DMS114 treated with DMSO at 0.1 percent for 48 hours (cell line): ENCODE results near the gene TNS3.
"Not testable (repeated sequence)": the region's sequence is repeated elsewhere in the genome, so short reads cannot be mapped to it uniquely, and the experiment has no call there.

Experiments
- DNase-seq: peaks from one replicate; lab custom pipeline; 2025; ENCODE audit not compliant: unreplicated experiment; lab: John Stamatoyannopoulos, UW

TNS3 gene

DNA sequence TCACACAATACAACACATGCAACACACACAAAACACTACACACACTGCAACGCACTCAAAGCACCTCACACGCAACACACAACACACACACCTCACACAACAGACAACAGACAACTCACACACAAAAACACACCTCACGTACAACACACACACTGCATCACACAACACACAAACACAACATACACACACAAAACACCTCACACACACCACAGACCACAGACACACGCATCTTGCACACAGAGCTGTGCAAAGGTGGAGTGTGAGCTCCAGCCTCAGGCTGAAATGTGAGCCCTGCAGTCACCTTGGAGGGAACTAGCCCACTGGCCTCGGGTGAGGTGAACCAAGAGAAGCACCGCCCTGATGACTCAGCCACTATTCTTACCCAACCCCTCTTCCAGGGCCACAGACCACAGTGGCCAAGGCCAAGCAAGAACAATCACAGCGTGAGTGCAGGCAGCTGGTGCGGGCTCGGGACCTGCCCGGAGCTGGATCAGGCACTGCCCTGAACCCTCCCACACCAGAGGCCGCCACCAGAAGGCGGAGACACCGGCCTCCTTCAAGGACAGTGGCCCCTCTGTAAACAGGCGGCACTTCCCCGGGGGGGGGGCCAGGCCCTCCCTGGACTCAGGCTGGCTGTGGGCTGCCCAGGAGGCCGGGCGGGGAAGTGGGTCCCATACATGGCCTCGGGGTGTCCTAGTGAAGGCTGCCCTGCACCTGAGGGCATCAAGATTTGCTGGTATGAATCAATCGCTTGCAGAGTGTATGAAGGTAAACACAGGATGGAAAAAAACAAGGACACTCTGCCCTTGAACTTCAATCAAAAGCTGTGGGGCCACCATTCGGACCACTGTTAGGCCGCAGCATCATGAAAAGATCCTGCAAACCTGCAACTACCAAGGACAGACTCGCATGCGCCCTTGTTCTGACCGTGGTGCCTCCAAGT, 106.7 kb downstream of the TNS3 start:
- DNase-seq: no peak

- DNase-seq: no peak
Measured at GRCh38 chr7:47474211-47474936, 107.5 kb downstream of the TNS3 start.

DNA sequence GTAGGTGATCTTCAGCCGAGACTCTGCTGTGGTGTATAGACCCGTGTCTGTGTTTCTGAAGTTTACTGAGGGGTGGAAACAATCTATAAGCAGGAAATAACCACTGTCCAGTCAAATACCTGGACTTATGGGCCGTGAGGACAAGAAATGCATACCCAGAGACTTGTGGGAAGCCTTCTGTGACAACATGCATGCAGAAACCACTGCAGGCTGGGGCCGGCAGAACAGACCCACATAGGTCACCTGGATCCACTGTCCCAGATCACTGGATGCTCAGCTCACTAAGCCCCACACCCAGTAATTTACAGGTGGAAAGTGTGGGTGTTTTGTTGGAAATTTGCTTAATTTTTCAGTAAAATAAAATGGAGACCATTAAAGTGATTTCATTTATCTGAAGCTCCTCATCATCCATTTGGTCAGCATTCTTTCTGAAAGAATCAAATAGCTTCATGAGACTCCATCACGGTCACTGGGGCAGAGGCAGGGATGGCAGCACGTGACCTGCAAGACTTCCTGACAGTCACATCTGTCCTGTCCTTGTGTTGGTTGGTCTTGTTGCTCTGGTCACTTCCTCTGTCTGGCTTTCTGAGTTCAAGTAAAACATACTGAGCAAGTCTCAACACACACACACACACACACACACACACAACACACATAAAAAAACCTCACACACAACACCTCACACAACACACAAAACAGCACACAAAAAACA, 108.3 kb downstream of the TNS3 start:
- no peak for DNase-seq

DNA sequence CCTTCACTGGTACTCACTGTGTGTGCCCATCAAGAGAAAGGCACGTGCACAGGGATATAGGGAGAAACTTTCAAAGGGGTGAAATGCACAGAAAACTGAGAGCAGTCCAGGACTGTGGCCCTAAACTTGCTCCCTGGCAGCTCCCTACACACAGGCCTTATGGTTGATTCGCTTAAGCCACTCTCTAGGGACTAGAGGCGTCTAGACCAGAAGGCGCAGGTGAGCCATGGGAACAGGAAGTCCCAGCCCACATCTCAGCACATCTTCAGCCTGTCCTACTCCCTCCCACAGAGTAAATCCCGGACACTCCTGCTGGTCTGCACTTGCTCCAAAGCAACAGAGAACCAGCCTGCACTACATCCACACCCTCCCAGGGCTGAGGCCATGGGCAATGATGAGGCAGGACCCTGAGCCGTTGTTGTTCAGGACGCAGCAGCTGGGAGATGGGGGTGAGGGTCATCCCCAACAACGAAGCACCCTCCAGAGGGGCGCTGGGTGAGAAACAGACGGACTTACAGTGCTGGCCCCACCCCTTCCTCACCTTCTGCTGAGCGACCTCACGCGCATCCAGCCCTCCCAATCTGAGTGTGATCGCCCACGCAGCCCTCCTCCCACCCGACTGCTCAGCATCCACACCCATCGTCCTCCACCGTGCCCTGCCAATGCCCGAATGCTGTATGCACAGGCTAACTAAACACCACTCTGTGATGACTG, 109.3 kb downstream of the TNS3 start:
- DNase-seq: no peak

DNA sequence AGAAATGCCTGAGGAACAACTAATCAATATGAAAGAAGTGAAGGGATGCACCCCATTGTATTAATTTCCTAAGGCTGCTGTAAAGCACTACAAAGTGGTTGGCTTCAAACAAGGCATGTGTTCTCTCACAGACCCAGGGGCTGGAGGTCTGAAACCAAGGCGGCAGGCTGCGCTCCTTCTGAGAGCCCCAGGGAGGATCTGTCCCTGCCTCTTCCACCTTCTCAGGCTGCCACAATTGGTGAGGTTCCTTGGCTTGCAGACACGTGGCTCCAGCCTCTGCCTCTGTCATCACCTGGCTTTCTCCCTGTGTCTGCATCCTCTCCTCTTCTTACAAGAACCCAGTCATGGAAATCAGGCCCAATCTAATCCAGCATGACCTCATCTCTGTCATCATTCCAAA, 110.1 kb downstream of the TNS3 start:
- DNase-seq: no peak

DNA sequence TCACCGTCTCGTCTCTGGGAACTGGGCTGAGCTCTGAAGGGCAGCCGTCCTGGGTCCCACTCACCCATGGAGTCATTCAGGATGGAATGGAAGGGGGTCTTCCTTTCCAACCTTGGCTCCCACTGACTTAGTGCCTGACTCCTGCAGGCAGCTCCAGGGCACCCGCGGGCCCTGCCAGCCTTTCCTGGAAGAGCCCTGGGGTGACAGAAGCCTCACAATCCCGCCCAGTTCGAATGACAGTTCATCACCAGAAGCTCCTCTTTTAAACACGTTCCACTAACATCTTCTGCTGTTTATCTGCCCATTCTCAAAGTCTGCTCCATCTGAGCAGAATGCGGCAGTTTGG, 110.6 kb downstream of the TNS3 start:
- no peak for DNase-seq

- DNase-seq: no peak
Measured at GRCh38 chr7:47470567-47471357, 111.1 kb downstream of the TNS3 start.

DNA sequence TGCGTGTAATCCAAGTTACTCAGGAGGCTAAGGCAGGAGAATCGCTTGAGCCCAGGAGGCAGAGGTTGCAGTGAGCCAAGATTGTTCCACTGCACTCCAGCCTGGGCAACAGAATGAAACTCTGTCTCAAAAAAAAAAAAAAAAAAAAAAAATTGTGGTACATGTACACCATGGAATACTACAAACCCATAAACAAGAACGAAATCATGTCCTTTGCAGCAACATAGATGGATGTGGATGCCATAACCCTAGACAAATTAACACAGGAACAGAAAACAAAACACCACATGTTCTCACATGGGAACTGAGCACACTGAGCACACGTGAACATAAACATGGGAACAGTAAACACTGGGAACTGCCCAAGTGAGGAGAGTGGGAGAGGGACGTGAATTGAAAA, 112.1 kb downstream of the TNS3 start:
- DNase-seq: not testable (repeated sequence)

DNA sequence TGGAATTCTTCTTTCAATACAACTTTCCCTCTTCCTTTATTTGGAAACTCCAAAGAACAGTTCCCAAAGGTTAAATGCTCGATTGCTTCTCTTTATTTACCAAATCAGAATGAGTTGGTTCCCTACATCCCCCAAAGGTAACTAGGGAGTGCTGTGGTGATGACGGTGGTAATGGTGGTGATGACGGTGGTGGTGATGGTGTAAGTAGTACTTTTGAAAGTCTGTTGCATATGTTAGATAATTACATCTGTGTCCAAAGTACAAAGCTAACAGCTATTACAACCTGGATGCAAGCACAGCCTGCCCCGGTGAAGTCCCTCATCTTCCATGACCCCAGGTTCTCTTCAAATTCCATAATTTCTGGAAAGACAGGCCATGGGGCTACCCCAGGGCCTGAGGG, 115.1 kb downstream of the TNS3 start:
- DNase-seq: no peak

DNA sequence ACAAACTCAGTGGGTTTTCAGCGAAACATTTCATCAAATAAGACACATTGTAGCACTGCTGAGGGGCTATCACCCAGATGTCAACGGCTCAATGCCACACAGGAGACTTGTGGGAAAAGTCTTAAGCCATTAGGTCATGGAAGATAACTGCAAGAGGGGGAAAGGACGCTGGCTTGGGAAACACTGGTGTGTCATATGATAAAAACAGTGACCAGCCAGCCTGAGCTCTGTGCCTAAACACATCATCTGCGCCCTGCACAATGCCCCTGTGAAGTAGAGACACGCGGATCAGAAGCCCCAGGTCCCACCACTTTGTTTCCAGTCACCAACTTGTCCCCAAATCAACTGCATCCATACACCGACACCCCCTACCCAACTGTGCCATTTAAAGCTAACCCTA, 116.7 kb downstream of the TNS3 start:
- no peak for DNase-seq

DNA sequence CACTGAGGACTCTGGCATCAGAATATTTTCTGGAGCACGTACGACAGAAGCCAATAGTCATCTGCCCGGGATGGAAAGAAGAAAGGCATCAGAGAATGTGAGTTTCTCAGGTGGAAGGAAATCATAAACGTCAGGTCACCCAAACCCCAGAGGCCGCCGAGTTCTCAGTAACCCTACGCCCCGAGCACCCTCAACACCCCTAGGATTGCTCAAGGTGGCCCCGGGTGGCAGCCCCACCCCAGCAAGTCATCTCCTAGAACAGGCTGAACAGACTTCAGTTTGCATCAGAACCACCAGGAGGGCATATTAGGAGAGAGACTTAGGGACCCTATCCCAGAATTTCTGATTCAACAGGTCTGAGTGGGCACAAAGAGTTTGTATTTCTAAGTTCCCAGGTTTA, 117.6 kb downstream of the TNS3 start:
- no peak for DNase-seq

DNA sequence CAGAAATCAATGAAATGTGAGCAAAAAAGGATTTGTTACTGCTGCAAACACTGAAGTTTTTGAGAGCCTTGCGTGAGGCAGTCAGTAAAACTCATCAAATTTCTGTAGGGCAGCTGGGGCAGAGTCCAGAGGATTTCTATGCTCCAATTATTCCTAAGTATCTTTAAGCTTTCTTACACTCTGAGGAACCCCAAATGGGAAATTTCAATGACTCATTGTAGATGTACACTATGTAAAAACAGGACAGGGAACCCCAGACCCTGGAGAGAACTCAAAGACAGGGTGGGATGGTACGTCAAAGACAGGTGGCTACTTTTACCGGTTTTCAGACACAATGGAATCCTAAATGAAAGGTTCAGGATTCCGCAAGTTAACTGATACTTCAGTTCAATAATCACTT, 120.2 kb downstream of the TNS3 start:
- no peak for DNase-seq

DNA sequence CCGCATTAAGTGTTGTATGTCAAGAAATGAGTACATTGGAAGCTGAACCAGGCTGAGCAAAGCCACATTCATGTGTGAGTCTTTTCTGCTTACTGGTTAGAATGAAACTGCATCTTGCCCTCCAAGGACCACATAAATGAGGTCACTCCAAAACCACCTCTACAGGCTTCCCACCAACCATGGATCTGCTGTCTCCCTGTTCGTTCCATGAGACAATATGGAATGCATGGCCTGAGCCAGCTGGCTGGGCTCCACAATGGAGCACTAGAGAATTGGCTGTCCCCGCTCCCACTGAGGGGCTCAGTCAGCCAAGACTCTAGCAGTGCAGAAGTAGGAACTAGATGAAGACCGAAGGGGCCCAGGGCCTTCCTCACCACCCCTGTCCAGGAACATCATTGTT, 120.8 kb downstream of the TNS3 start:
- no peak for DNase-seq

DNA sequence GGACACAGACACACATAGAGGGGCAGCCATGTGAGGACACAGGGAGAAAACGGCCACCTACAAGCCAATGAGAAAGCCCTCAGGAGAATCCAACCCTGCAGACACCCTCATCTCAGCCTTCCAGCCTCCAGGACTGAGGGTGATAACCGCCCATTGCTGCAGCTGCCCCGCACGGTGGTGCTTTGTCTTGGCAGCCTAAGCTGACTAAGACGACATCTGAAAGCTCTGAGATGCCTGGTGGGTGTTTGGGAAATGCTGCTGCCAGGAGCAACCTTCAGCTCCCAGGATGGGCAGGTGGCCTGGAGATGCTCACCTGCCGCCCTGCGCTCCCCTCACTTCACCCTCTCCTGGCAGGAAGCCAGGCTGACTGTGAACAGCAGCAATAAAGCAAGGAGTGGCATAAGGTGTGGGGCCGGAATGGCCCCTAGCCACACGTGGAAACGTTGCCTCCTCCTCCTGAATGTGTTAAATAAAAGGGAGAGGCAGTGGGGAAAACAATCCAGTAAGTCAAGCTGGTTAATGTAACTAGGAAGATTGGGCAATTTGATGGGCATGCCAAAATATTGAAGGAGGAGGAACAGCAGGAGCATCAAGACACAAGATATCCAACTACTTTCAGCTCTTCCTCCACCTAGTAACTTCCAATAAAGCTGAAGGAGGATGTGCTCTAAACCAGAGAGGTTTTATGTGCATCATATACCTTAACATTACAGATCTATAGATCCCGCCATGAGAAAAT, 121.5 kb downstream of the TNS3 start:
- DNase-seq: no peak

DNA sequence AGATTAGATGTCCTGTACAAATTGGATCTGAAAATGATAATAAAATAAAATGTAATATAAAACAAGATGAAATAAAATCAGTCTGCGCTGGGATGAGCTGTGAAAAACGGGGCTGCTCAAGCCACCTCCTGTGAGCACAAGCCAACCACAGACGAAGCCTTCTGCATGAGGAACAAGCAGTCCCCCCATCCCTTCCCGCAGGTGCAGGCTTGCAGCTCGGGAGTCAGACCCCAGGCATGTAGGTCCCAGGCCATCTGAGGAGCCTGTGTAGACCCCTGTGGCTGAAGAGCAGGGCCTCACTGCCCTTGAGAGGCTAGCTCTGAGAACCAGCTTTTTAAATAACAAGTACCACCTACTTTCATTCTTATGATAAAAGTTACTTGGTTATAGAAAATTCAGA, 123.4 kb downstream of the TNS3 start:
- no peak for DNase-seq

- DNase-seq: no peak
Measured at GRCh38 chr7:47458057-47458456, 123.9 kb downstream of the TNS3 start.

- DNase-seq: no peak
Measured at GRCh38 chr7:47456210-47456955, 125.5 kb downstream of the TNS3 start.

DNA sequence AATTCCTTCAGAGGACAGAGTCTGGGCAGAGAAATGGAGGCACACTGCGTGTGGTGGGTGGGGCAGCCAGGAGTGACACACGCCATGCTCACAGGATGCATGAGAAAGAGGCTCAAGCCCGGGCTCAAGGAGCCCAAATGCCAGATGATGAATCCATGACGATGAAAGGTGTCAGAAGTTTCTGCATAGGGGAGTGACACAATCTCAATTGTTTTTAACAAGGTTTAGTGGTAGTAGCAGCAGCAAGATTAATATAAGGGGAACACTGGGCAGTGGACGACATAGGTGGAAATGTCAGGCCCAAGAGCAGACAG, 126.1 kb downstream of the TNS3 start:
- no peak for DNase-seq
